Stimulated activated CD8-positive, alpha-beta memory T cell treated with anti-CD3 and anti-CD28 coated beads, Interleukin-4, amount 100 ng/mL, for 1 hour (primary cell): ENCODE measurements around the gene CHRNA4.

ENCODE experiments used
- DNase-seq, 2 donors: peaks; one replicate each; pipeline ENCODE4 v3.0.0-alpha.2; 2020; ENCODE audit warnings: low read depth in 2 of 2, low spot score in 1 of 2

The CHRNA4 gene

GRCh38 chr20:63322146-63322932, 38.8 kb downstream of the CHRNA4 start:
- no peak for DNase-seq

GRCh38 chr20:63321148-63321831, 39.9 kb downstream of the CHRNA4 start:
- no peak for DNase-seq

DNA sequence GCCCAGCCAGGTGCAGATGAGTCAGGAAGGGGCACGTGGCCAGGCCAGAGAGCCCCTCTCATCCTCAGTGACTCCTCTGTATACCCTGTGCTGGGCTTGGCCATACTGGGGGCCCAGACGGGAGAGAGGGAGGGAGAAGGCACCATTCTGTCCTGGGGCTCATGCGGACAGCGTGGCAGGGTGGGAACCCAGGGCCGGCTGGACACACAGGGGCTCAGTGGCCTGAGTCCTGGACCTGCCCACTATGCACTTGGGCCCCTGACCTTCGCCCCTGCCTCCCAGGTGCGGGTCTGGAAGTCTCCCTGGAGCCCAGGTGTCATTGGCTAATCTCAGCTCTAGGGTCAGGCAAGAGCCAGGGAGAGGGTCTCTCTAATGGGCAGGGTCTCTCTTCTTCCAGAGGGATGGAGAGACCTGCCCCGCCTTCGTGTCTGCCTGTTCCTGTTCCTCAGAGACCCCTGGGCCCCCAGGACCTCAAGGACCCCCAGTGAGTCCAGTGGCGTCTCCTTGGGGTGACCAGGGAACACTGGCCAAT, 40.5 kb downstream of the CHRNA4 start:
- DNase-seq, result no peak

- no peak for DNase-seq
These were observed 41.1 kb downstream of the CHRNA4 start for GRCh38 chr20:63320041-63320511.

DNA sequence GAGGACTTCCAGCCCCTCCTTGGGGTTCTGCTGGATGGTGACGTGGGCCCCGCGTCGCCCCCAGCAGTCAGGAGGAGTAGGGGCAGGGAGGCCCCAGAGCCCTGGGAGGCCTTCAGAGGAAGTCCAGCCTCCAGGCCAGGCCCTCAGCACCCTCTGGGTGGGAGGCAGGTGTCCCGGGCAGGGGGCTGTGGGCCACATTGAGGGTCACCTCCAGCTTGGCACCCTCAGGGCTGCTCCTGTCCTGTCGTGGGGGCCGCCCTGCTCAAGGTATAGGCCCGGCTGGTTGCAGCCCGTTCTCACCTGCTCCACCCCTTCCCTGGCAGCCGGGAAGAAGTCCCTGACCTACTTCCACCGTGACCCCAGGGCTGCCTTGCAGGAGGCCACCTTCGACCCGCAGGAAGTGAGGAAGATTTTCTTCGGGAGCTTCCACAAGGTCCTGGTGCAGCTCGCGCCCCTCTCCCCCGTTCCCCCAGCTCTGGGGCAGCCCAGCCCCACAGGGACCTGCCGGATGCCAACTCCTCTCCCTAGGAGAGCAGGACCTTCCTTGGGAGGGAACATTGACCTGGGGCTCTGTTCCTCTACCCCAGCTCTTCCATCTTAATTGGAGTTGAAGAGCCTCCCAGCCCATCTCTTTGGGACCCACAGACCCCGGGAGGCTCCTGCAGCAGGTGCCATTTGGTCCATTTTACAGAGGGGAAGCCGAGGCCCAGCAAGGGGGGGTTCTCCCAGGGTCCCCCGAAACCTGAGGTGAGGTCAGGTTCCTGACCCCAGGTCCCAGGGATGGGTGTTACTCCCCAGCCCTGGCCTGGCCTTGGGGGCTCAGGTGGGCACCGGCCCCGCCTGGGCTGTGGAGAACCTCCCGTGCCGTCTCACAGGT, 41.7 kb downstream of the CHRNA4 start:
- DNase-seq, result no peak

DNA sequence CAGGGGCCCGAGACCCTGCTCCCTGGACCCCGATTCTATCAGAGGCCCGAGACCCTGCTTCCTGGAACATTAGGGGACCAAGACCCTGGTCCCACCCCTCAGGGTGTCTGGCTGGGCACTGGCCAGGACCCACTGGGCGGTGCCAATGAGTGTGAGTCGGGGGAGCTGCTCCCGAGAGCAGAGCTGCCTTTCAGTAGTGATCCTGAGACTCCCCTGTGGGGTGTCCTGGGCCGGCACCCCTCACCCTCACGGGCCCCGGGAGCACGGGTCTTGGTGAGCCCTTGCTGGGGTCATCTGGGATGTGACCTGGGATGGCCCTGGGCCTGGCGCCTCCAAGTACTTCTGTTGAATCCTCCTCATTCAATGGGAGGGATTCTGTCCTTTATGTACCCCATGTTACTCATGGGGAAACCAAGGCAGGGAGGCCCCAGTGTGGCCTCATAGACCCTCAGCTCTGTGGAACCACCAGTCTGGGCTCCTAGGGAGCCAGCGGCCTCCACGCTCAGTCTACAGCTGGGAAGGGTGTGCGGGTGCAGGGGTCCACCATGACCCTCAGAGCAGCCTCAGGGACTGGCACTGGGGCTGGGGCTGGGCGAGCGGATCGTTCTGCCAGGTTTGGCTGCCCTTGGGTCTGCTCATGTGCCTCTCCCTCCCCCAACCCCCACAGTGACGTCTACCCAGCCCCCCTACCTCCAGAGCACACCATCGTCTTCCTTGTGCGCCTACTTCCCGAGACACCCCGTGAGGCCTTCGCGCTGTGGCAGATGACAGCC, 42.6 kb downstream of the CHRNA4 start:
- DNase-seq, result no peak

GRCh38 chr20:63317601-63318291, 43.4 kb downstream of the CHRNA4 start:
- no peak for DNase-seq

DNA sequence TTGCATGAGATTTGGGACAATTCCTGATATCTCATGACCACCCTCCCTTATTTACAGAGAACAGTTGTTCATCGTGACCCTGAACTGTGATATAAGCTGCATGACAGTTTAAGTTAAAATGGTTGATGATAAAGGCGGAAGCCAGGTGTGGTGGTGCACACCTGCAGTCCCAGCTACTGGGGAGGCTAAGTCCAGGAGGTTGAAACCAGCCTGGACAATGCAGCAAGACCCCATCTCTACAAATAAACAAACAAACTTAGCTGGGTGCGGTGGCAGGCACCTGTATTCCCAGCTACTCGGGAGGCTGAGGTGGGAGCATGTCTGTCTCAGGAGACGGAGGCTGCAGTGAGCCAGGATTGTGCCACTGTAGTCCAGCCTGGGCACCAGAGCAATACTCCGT, 44.1 kb downstream of the CHRNA4 start:
- no peak for DNase-seq

DNA sequence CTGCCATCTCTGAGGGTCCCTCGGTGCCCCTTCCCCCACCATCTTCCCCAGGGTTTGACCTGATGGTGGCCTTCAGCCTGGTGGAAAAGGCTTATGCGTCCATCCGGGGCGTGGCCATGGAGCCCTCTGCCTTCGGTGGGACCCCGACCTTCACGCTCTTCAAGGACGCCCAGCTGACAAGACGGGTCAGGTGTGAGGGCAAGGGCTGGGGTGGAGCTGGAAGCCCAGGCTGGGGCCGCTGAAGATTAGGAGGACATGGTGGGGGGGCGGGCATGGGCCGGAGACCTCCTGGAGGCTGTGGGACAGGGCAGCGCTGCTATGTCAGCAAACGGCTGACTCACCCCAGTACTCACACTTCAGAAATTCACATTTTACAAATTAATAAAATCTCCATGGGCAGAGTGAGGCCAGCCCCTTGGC, 44.6 kb downstream of the CHRNA4 start:
- DNase-seq, result no peak

DNA sequence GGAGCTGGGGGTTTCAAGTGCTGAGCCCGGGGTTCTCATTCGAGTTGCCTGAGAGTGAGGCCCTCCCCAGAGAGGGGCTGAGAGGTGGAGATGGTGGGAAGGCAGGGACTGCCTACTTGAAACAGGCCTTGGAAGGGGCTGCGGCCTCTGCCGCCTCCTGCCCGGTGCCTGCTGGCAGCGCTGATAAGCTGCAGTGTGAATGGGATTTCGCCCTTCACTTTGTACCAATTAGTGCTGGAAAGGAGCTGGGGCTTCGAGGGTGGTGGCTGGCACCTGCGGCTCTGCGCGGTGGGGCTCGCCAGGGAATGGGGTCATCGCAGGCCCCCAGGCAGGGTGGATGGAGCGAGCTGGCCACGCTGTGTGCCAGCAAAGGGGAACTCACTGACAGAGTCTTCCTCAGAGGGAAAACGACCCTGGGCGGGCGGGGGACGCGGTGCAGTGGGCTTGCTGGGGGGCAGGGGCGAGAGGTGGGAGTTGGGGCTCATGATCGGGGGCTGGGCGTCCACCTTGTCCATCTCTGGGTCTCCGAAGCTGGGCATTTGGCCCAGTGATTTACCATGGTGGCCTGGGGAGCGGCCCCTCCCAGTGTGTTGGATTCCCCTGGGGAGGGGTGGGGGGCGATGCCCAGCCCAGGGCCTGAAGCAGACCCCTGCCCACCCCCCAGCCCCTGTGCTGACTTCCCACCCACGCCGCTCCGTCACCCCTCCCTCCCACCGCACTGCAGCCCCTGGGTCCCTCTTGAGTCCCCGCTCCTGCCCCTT, 45.2 kb downstream of the CHRNA4 start:
- DNase-seq, result no peak

DNA sequence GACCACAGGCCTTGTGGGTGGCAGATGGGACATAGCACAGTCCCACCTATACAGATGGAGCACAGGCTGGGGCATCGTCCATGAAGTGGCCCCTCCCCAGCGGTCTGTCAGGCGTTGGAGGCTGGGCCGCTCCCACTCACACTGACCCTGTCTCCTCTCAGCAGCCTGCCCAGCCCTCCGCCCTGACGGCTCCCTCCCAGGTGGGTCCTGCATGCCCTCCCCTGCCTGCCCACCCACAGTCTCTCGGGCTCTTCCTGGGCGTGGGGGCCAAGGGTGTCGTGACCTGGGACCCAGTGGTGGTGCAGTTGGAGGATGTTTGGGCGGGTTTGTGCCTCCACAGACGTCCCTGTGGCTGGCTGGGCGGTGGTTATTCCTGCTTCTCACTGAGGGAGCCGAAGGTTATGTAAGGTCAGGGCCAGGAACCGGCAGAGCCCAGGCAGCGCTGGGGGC, 45.9 kb downstream of the CHRNA4 start:
- no peak for DNase-seq

- DNase-seq, result no peak
These were observed 46.4 kb downstream of the CHRNA4 start for GRCh38 chr20:63314566-63315239.

DNA sequence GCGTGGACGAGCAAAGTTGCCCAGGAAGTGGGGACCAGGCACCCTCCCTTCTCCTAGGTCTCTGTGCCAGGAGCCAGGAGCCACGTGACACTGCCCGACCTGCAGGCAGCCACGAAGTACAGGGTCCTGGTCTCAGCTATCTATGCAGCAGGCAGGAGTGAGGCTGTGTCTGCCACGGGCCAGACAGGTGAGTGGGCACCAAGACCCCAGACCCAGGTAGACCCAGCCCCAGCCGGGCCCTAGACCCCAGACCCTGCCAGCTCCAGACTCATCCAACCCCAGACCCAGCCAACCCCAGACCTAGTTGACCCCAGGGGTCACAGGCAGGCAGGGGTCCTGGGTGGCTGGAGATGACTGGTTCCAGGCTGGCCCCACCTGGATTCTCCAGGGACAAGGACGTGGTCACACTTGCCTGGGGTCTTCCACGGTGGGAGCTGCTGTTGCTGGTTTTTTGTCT, 47.1 kb downstream of the CHRNA4 start:
- DNase-seq, result no peak

- no peak for DNase-seq
These were observed 47.7 kb downstream of the CHRNA4 start for GRCh38 chr20:63313349-63314014.

DNA sequence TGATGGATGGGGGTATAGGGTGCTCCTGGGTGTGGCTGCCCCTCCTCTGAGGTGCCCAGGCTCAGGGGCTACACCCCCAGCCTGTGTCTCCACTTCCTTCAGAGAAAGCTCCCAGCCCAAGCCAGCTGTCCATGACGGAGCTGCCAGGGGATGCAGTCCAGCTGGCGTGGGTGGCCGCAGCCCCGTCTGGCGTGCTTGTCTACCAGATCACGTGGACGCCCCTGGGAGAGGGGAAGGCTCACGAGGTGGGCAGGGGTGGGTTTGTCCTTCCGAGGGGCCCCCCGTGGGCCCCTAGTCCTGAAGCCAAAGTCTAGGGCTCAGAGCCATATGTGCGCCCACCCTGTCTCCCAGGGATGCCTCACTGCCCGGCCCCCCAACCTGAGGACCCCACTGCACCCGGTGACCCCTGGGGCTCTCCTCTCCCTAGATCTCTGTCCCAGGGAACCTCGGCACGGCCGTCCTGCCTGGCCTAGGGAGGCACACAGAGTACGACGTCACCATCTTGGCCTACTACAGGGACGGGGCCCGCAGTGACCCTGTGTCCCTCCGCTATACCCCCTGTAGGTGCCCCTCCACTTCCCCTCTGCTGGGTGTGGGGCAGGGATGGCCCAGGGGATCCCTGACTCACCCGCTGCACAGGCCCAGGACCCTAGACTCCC, 48.3 kb downstream of the CHRNA4 start:
- DNase-seq, result no peak

GRCh38 chr20:63312273-63312672, 48.9 kb downstream of the CHRNA4 start:
- DNase-seq, result no peak

- DNase-seq, result no peak
These were observed 49.3 kb downstream of the CHRNA4 start for GRCh38 chr20:63311833-63312243.
